ENCODE data around the gene ZFX. TPM values are rescaled to one million over a fixed set of nuclear protein-coding genes. Genes with fewer than 3 reads are reported as not detected.
A peak's percentile ranks its signal among the peaks of the same experiment; 100 is the strongest.

Gene ZFX
- total RNA-seq, 1 donor from 2014 or later: 35.7 TPM

DNA sequence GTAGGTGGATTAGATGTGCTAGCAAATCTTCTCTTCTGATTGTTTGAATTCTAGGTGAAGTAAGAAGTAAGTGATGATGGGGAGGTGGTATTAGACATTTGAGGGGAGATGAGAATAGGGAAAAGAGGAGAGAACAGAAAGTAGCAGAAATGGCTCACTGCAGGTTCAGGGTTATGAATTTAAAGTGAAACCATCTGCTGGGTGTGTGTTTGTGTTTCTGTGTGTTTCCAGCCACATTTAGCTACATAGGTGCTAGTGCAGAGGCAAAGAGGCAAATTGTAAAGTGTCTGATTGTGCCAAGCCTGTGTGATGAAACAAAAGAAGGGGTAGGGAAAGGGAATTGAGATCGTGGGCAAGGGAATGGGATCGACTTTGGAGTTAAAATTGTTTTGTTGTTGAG lies 50.6 kb downstream of the ZFX start:
- peak overlapping the region; percentile 4 for H3K27ac Mint-ChIP-seq (ENCODE audit: unreplicated experiment)
- Histone ChIP-seq H3K9ac (ENCODE audit: low read length) (no peak overlapping the region), H4K20me1 (ENCODE audit: insufficient read depth, low read length) (peaks cover 79% of the 10 kb centered on the region), H3K36me3 (ENCODE audit: insufficient read depth, low read length) (no peaks in the 10 kb centered on the region), H3K4me2 (ENCODE audit: low read length) (no peak overlapping the region), H3K27me3 (ENCODE audit: insufficient read depth, low read length) (no peaks in the 10 kb centered on the region), H3K4me3 (ENCODE audit: insufficient read depth, low read depth, low read length) (no peak overlapping the region), H3K79me2 (ENCODE audit: insufficient read depth, low read length) (peaks cover 95% of the 10 kb centered on the region), H2AFZ (ENCODE audit: low read depth, low read length) (no peak overlapping the region), H3K27ac (ENCODE audit: low read depth, low read length) (no peak overlapping the region), H3K4me1 (ENCODE audit: insufficient read depth, low read length) (no peaks in the 10 kb centered on the region), H3K9me3 (ENCODE audit: insufficient read depth, low read depth, low read length) (no peaks in the 10 kb centered on the region)
- FAIRE-seq (no peak), DNase-seq (ENCODE audit: low read depth) (no peak)
- H3K36me3 Mint-ChIP-seq (ENCODE audit: low read depth, unreplicated experiment): peaks cover 5% of the 10 kb centered on the region
- TF ChIP-seq EZH2 (IDR thresholded peaks at IDR 0.05; ENCODE audit: insufficient read depth, low read length): no peak
- TF ChIP-seq, protein P1, sequence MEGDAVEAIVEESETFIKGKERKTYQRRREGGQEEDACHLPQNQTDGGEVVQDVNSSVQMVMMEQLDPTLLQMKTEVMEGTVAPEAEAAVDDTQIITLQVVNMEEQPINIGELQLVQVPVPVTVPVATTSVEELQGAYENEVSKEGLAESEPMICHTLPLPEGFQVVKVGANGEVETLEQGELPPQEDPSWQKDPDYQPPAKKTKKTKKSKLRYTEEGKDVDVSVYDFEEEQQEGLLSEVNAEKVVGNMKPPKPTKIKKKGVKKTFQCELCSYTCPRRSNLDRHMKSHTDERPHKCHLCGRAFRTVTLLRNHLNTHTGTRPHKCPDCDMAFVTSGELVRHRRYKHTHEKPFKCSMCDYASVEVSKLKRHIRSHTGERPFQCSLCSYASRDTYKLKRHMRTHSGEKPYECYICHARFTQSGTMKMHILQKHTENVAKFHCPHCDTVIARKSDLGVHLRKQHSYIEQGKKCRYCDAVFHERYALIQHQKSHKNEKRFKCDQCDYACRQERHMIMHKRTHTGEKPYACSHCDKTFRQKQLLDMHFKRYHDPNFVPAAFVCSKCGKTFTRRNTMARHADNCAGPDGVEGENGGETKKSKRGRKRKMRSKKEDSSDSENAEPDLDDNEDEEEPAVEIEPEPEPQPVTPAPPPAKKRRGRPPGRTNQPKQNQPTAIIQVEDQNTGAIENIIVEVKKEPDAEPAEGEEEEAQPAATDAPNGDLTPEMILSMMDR (IDR thresholded peaks at IDR 0.05; ENCODE audit: insufficient read depth, low read depth, low read length): no peak
- H3K4me3 Mint-ChIP-seq (ENCODE audit: unreplicated experiment): no peak overlapping the region
- no peaks in the 10 kb centered on the region for H3K27me3 Mint-ChIP-seq (ENCODE audit: low read depth, unreplicated experiment)
- peaks cover 2% of the 10 kb centered on the region for H3K9me3 Mint-ChIP-seq (ENCODE audit: unreplicated experiment)
- peaks cover 18% of the 10 kb centered on the region for H3K4me1 Mint-ChIP-seq (ENCODE audit: low read depth, unreplicated experiment)

DNA sequence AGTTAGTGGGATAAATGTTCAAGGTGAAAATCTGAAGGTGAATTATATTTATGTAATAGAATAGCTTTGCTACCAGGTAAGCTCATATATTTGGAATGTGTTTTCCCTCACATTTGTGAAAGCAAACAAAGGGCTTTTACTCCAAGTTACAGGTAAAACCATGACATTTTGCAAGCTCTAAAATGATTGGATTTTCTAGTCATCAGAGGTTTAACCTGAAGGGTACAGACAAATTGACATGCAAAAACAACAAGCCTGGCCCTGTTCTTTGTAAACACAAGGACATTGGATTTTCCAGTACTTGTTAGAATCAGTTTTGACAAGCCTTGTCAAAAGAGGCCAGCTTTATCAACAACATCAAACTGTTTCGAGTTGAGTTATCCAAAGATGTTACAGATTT lies 51.7 kb downstream of the ZFX start:
- Mint-ChIP-seq H3K27me3 (ENCODE audit: low read depth, unreplicated experiment) (no peaks in the 10 kb centered on the region), H3K36me3 (ENCODE audit: low read depth, unreplicated experiment) (peaks cover 5% of the 10 kb centered on the region), H3K9me3 (ENCODE audit: unreplicated experiment) (peaks cover 2% of the 10 kb centered on the region), H3K4me3 (ENCODE audit: unreplicated experiment) (no peak overlapping the region), H3K27ac (ENCODE audit: unreplicated experiment) (no peak overlapping the region), H3K4me1 (ENCODE audit: low read depth, unreplicated experiment) (peaks cover 18% of the 10 kb centered on the region)
- Histone ChIP-seq H4K20me1 (ENCODE audit: insufficient read depth, low read length) (peaks cover 81% of the 10 kb centered on the region), H3K27me3 (ENCODE audit: insufficient read depth, low read length) (no peaks in the 10 kb centered on the region), H3K36me3 (ENCODE audit: insufficient read depth, low read length) (no peaks in the 10 kb centered on the region), H3K4me2 (ENCODE audit: low read length) (no peak overlapping the region), H3K4me1 (ENCODE audit: insufficient read depth, low read length) (no peaks in the 10 kb centered on the region), H3K79me2 (ENCODE audit: insufficient read depth, low read length) (peaks cover 94% of the 10 kb centered on the region), H3K27ac (ENCODE audit: low read depth, low read length) (no peak overlapping the region), H3K9ac (ENCODE audit: low read length) (no peak overlapping the region), H2AFZ (ENCODE audit: low read depth, low read length) (no peak overlapping the region), H3K9me3 (ENCODE audit: insufficient read depth, low read depth, low read length) (no peaks in the 10 kb centered on the region), H3K4me3 (ENCODE audit: insufficient read depth, low read depth, low read length) (no peak overlapping the region)
- TF ChIP-seq, protein P1 (IDR thresholded peaks at IDR 0.05; ENCODE audit: insufficient read depth, low read depth, low read length): no peak
- TF ChIP-seq EZH2 (IDR thresholded peaks at IDR 0.05; ENCODE audit: insufficient read depth, low read length): no peak
- DNase-seq (ENCODE audit: low read depth) (no peak), FAIRE-seq (peak; percentile 78)

DNA sequence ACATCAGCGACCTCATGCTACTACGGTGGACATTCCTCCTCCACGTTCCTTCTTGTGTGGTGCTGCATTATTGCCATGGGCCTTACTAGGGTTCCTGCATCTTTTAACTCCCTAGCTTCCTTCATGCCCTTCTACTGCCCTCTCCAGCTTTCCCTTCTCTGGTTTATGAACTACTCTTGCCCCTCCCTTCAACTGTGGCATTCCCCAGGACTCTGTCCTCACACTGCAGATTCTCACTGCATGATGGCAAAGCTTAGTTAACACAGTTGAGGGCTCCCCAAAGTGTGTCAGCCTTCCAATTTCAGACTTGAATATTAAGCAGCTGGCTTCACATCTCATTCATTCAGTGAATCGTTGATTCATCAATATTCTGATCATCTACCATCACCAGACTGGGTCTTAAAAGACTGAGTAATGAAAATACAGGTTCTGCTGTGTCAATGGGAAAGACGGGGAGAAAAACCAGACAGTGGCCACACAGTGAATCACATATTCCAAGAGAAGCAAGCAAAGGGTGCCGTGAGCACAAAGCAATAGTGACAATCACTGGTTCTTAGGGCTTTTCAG lies 53.0 kb downstream of the ZFX start:
- no peak overlapping the region for H3K27ac Mint-ChIP-seq (ENCODE audit: unreplicated experiment)
- Histone ChIP-seq H3K79me2 (ENCODE audit: insufficient read depth, low read length) (peaks cover 82% of the 10 kb centered on the region), H3K4me3 (ENCODE audit: insufficient read depth, low read depth, low read length) (no peak overlapping the region), H3K9me3 (ENCODE audit: insufficient read depth, low read depth, low read length) (no peaks in the 10 kb centered on the region), H3K36me3 (ENCODE audit: insufficient read depth, low read length) (no peaks in the 10 kb centered on the region), H3K4me2 (ENCODE audit: low read length) (no peak overlapping the region), H3K27ac (ENCODE audit: low read depth, low read length) (no peak overlapping the region), H3K27me3 (ENCODE audit: insufficient read depth, low read length) (no peaks in the 10 kb centered on the region), H3K4me1 (ENCODE audit: insufficient read depth, low read length) (no peaks in the 10 kb centered on the region), H4K20me1 (ENCODE audit: insufficient read depth, low read length) (peaks cover 69% of the 10 kb centered on the region), H3K9ac (ENCODE audit: low read length) (no peak overlapping the region), H2AFZ (ENCODE audit: low read depth, low read length) (no peak overlapping the region)
- peaks cover 5% of the 10 kb centered on the region for H3K36me3 Mint-ChIP-seq (ENCODE audit: low read depth, unreplicated experiment)
- DNase-seq (ENCODE audit: low read depth): no peak
- H3K4me1 Mint-ChIP-seq (ENCODE audit: low read depth, unreplicated experiment): peaks cover 18% of the 10 kb centered on the region
- no peak overlapping the region for H3K4me3 Mint-ChIP-seq (ENCODE audit: unreplicated experiment)
- peaks cover 2% of the 10 kb centered on the region for H3K9me3 Mint-ChIP-seq (ENCODE audit: unreplicated experiment)
- FAIRE-seq: peak; percentile 43
- TF ChIP-seq, protein P1 (IDR thresholded peaks at IDR 0.05; ENCODE audit: insufficient read depth, low read depth, low read length): no peak
- TF ChIP-seq EZH2 (IDR thresholded peaks at IDR 0.05; ENCODE audit: insufficient read depth, low read length): no peak
- no peaks in the 10 kb centered on the region for H3K27me3 Mint-ChIP-seq (ENCODE audit: low read depth, unreplicated experiment)

Measured in astrocyte (in vitro differentiated cells and primary cell).